SK-N-SH (cell line): ENCODE results near the gene C12orf60.
"Not testable (repeated sequence)": the region's sequence is repeated elsewhere in the genome, so short reads cannot be mapped to it uniquely, and the experiment has no call there.

Source experiments
- FOXJ3 ChIP-seq: sonication (generic); formaldehyde crosslinking; IDR thresholded peaks from 2 replicates; pipeline ENCODE4 v1.5.1; 2020; ENCODE audit warnings: mild to moderate bottlenecking, missing genetic modification reagents
- POLR2AphosphoS5 ChIP-seq: IDR thresholded peaks from 2 replicates; pipeline ENCODE4 v1.6.1; 2012; ENCODE audit warnings: low read depth, low read length
- SMC3 ChIP-seq: IDR thresholded peaks from 2 replicates; pipeline ENCODE4 v1.6.1; 2012; ENCODE audit warnings: low read depth, low read length, improper control_type of control experiment
- TF ChIP-seq, protein P1 (sequence below): fragments of 200-600 bp; sonication (generic); IDR thresholded peaks from 2 replicates; pipeline ENCODE4 v1.6.1; 2017; ENCODE audit warnings: antibody characterized with exemption, mild to moderate bottlenecking, moderate library complexity
- TF ChIP-seq, protein P2 (sequence below): IDR thresholded peaks from 2 replicates; pipeline ENCODE4 v1.4.0; 2012; ENCODE audit warnings: low read depth

DNA sequence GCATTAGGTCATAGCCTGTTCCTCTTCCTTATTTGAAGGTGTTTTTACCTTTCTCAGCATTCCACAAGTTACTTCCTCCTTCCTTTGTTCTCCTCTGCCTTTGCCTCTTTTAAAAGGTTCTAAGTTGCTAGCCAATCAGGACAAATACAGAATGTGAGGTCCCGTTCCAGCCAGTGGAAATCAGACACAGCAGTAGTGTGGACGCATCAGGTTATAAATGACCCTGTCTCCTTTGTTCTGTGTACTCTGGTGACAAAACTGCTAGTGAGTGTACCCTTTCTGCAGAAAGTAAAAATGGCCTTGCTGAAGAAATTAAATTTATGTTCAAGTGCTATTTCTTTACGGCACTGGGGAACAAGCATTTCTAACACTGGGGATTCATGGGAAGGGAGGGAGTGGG is 37.5 kb upstream of the C12orf60 start:
- TF ChIP-seq FOXJ3, SMC3, POLR2AphosphoS5: not testable (repeated sequence)
- TF ChIP-seq, protein P1, sequence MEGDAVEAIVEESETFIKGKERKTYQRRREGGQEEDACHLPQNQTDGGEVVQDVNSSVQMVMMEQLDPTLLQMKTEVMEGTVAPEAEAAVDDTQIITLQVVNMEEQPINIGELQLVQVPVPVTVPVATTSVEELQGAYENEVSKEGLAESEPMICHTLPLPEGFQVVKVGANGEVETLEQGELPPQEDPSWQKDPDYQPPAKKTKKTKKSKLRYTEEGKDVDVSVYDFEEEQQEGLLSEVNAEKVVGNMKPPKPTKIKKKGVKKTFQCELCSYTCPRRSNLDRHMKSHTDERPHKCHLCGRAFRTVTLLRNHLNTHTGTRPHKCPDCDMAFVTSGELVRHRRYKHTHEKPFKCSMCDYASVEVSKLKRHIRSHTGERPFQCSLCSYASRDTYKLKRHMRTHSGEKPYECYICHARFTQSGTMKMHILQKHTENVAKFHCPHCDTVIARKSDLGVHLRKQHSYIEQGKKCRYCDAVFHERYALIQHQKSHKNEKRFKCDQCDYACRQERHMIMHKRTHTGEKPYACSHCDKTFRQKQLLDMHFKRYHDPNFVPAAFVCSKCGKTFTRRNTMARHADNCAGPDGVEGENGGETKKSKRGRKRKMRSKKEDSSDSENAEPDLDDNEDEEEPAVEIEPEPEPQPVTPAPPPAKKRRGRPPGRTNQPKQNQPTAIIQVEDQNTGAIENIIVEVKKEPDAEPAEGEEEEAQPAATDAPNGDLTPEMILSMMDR: not testable (repeated sequence)
- TF ChIP-seq, protein P2, sequence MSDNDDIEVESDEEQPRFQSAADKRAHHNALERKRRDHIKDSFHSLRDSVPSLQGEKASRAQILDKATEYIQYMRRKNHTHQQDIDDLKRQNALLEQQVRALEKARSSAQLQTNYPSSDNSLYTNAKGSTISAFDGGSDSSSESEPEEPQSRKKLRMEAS: not testable (repeated sequence)
